HuH-7 (cell line): ENCODE data around the gene CACHD1.
A peak's percentile ranks its signal among the peaks of the same experiment; 100 is the strongest.

Experiments
- DNase-seq: peaks from one replicate; pipeline ENCODE4 v3.0.0; 2011; ENCODE audit warnings: low spot score

CACHD1 gene

GRCh38 chr1:64469977-64470664, at the start of gene CACHD1:
Gene CACHD1 (plus strand): TSS chr1:64470129. CDS start chr1:64470745, 616 bp downstream.
- DNase-seq: peak; percentile 89

DNA sequence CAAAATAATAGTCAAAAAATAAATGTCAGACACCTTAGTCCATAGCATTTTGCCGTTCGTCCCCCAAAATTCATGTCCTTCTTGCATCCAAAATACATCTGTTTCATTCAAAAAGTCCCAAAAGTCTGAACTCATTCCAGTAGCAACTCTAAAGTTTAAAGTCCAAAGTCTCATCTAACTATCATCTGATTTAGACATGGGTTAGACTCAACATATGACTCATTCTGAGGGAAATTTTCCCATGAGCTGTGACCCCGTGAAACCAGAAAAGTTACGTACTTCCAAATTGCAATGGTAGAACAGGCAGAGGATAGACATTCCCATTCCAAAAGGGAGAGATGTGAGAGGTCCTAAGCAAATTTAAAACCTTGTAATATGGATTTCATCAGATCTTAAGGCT, 48.6 kb upstream of the CACHD1 start:
- no peak for DNase-seq

GRCh38 chr1:64423526-64423925, 46.4 kb upstream of the CACHD1 start:
- no peak for DNase-seq

- no peak for DNase-seq
Observed at GRCh38 chr1:64424412-64424811, 45.5 kb upstream of the CACHD1 start.

GRCh38 chr1:64425521-64425920, 44.4 kb upstream of the CACHD1 start:
- DNase-seq: no peak

- no peak for DNase-seq
Observed at GRCh38 chr1:64426681-64427080, 43.2 kb upstream of the CACHD1 start.

DNA sequence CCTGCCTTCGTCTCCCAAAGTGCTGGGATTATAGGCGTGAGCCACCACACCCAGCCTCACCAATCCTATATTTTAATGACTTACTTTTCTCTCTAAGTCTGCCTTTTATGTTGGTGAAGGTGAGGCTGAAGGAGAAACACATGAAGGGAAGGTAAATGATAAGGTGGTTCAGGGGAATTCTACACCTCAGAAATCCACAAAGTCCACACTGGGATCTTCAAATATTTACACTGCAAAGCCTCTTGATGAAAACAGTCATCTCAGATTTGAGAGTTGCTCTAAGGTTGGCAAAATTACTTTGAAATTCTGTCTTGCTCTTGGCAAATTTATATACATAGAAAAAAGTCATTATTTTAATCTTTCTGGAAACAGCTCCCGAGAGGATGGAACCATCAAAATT, 42.0 kb upstream of the CACHD1 start:
- no peak for DNase-seq

GRCh38 chr1:64433308-64433707, 36.6 kb upstream of the CACHD1 start:
- DNase-seq: no peak

- no peak for DNase-seq
Observed at GRCh38 chr1:64433747-64434146, 36.2 kb upstream of the CACHD1 start.

DNA sequence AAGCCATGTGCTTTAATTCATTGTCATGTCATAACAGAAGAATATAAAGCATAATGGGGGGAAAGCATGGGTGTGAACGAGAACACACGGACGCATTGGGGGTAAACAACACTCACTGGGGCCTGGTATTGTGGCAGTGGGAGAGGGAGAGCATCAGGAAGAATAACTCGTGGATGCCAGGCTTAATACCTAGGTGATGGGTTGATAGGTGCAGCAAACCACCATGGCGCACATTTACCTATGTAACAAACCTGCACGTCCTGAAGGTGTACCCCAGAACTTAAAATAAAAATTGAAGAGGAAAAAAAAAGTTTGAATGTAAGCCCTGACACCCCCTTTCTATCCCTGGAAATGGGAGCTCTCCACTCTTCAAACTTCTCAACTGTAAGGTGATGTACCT, 34.9 kb upstream of the CACHD1 start:
- DNase-seq: no peak

GRCh38 chr1:64437453-64437852, 32.5 kb upstream of the CACHD1 start:
- DNase-seq: no peak

GRCh38 chr1:64440183-64440826, 29.6 kb upstream of the CACHD1 start:
- DNase-seq: no peak

- no peak for DNase-seq
Observed at GRCh38 chr1:64451440-64451839, 18.5 kb upstream of the CACHD1 start.

- DNase-seq: no peak
Observed at GRCh38 chr1:64453688-64454087, 16.2 kb upstream of the CACHD1 start.

- DNase-seq: no peak
Observed at GRCh38 chr1:64458915-64459314, 11.0 kb upstream of the CACHD1 start.

DNA sequence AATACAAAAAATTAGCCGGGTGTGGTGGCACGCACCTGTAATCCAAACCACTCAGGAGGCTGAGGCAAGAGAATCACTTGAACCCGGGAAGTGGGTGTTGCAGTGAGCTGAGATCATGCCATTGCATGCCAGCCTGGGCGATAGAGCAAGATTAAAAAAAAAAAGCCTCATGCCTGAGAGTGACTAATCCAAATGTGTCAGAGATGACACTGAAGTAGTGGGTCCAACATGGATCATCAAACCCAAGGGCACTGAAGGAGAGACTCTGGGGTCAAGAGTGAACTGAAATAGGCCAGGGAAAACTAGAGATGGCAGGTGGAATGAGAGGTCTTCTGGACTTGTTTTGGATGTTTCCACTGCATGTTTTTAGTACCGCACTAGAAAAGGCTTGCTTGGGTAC, 10.2 kb upstream of the CACHD1 start:
- DNase-seq: no peak

GRCh38 chr1:64466033-64466432, 3.9 kb upstream of the CACHD1 start:
- no peak for DNase-seq

DNA sequence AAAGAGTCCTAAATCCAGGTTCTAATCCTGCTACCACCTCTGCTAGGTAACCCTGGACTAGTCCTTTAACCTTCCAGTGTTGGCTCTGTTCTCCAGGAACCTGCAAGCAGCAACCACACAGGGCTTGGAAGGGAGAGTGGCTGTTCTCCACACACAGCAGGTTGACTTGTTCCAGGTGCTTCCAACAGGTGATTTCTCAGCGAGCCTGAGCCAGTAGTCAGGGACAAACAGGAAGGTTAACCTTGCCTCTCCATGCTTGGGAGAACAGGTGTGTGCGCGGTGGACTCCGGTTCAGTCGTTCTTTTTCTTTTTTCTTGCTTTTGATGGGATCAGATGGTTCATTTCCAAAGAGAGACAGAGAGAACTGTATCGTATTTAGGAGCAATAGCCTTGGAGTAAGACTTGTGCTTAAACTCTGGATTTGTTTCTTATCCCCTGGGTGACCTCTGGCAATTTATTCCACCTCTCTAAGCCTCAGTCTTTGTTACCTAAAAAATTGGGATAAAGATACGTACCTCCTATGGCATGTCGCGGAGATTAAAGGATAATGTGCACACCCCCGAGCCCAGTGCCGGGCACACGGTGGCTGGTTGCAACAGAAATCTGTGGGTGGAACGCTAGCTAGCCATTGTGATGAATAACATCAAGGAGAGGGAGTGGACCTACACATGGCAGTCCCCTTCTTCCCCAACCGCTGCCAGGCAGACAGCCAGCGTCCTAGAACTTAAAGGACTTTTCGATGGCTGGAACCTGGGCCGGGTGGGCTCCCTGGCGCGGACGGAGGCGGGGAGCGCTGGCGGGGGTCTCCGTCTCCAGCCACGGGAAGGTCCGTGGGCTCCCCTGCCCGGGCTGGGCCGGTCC, 583 bp upstream of the CACHD1 start:
- DNase-seq: peak; percentile 37

DNA sequence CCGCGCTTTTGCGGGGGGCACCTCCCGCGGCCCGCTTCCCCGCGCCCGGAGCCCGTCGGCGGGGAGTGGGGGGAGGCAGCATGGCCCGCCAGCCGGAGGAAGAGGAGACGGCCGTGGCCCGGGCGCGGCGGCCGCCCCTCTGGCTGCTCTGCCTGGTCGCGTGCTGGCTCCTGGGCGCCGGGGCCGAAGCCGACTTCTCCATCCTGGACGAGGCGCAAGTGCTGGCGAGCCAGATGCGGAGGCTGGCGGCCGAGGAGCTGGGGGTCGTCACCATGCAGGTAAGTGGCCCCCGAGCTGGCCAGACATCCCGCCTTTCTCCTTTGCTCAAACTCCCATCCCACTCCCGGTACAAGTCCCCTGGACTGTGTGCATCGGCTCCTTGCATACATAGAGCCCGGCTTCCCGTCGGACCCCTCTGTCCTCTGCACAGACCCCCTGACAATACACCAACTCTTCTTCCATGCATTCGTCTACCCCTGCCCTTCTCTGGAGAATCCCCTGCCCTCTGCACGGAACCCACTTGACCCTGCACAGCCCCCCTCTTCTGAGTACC, 812 bp downstream of the CACHD1 start:
- peak; percentile 58 for DNase-seq

DNA sequence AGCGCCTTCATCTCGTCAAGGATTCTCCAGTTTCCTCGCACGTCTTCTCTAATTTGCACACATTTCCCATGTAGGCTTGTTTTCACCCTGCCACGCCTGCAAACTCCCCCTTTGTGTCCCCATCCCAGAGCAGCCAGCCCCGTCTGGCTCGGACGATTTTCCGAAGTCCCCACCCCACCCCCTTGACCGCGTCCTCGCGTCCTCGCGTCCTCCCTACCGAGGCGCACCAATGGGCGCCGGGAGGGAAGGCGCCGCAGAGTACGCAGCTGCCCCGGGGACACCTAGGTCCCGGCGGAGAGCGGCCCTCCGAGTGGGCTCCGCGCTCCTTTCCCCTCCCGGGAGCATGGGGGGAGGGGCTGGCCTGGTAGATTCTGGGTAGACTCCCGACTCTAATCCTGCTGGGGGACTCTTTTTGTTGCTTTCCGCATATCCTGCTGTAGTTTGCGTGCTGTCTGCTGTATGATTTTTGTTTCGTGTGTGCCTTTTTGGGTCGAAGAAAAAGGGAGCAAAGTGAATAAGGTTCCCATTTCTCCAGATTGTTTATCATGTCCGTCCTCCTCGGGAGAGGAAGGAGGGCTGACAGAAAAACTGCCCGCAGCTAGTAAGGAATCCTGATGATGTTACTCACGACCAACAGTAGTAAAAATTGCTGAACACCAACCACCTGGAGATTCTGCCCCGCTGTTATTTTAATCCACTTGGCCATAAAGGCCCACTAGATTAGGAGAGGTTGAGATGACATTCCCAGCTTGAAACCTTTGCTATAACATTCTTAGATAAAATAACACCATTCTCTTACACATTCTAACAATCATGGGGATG, 1.5 kb downstream of the CACHD1 start:
- DNase-seq: peak; percentile 70

GRCh38 chr1:64472040-64472376, 2.1 kb downstream of the CACHD1 start:
- DNase-seq: no peak

GRCh38 chr1:64472805-64473204, 2.9 kb downstream of the CACHD1 start:
- DNase-seq: no peak
